GM12872 (cell line): ENCODE data around the gene P3H3.

Source experiments
- TF ChIP-seq, protein P1 (sequence below): IDR thresholded peaks from 3 replicates; pipeline ENCODE4 v1.5.1; 2011; ENCODE audit warnings: low read depth, mild to moderate bottlenecking, low read length, moderate library complexity; ENCODE audit not compliant: insufficient read depth

P3H3 gene

DNA sequence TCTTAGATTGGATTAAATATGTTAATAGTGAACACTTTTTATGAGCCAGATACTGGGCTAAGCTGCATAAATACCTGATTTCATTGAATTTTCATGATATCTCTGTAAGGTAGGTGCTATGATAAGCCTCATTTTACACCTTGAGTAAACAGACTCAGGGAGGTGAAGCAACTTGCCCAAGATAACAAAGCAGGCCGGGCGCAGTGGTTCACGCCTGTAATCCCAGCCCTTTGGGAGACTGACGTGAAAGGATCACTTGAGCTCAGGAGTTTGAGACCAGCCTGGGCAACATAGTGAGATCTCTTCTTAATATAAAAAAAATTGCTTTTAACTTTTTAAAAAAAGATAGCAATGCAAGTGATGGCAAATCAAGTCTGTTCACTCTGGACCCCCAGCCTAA, 13.9 kb downstream of the P3H3 start:
- TF ChIP-seq, protein P1, sequence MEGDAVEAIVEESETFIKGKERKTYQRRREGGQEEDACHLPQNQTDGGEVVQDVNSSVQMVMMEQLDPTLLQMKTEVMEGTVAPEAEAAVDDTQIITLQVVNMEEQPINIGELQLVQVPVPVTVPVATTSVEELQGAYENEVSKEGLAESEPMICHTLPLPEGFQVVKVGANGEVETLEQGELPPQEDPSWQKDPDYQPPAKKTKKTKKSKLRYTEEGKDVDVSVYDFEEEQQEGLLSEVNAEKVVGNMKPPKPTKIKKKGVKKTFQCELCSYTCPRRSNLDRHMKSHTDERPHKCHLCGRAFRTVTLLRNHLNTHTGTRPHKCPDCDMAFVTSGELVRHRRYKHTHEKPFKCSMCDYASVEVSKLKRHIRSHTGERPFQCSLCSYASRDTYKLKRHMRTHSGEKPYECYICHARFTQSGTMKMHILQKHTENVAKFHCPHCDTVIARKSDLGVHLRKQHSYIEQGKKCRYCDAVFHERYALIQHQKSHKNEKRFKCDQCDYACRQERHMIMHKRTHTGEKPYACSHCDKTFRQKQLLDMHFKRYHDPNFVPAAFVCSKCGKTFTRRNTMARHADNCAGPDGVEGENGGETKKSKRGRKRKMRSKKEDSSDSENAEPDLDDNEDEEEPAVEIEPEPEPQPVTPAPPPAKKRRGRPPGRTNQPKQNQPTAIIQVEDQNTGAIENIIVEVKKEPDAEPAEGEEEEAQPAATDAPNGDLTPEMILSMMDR, result no peak

DNA sequence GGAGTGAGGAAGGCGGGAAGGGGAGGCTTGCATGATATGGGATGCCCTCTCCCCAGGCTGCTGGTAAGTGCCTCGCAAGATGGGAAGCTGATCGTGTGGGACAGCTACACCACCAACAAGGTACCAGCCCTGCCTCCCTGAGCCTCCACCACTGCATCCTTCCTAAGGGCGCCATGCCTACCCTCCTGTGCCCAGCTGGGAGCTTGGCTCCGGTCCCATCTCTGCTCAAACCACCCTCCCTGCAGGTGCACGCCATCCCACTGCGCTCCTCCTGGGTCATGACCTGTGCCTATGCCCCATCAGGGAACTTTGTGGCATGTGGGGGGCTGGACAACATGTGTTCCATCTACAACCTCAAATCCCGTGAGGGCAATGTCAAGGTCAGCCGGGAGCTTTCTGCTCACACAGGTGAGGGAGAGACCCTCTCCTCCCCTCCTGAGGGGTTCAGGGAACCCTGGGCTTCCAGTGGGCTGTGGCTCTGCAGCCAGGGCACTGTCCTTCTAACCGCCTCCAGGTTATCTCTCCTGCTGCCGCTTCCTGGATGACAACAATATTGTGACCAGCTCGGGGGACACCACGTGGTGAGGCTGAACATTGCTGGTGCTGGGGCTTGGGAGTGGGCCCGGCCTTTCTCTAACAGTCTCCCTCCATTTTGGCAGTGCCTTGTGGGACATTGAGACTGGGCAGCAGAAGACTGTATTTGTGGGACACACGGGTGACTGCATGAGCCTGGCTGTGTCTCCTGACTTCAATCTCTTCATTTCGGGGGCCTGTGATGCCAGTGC, 15.1 kb downstream of the P3H3 start:
- TF ChIP-seq, protein P1, result peak; percentile 30; the same call in 2 of the 3 replicates

DNA sequence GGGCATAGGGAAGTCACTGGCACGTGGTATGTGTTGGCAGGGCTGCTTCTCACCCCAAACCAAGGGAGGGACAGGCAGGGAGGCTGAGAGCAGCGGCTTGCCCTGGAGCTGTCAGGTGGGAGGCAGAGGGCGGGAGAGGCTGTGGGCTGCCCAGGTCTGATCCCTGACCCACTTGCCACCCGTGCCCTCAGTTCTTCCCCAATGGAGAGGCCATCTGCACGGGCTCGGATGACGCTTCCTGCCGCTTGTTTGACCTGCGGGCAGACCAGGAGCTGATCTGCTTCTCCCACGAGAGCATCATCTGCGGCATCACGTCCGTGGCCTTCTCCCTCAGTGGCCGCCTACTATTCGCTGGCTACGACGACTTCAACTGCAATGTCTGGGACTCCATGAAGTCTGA, 17.2 kb downstream of the P3H3 start:
- TF ChIP-seq, protein P1, result no peak

DNA sequence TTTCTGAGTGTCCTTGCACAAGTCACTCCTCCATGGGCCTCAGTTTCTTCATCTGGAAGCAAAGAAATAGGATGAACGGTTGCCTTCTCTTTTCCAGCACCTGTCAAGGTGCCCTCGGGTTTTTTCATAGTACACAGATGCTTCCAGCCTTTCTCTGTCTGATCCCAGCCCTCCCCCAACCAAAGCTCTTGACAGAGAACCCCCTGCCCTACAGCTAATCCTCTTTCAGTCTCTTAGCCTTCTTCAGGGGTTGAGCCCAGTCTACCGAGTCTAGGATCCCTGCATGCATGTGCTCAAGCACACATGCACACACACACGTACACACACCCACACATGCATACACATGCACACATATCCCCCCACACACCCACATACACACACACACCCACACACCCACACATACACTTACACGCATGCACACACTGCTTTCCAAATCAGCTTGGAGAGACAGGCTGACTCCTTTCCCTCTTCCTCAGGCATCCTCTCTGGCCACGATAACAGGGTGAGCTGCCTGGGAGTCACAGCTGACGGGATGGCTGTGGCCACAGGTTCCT, 18.2 kb downstream of the P3H3 start:
- TF ChIP-seq, protein P1, result no peak

DNA sequence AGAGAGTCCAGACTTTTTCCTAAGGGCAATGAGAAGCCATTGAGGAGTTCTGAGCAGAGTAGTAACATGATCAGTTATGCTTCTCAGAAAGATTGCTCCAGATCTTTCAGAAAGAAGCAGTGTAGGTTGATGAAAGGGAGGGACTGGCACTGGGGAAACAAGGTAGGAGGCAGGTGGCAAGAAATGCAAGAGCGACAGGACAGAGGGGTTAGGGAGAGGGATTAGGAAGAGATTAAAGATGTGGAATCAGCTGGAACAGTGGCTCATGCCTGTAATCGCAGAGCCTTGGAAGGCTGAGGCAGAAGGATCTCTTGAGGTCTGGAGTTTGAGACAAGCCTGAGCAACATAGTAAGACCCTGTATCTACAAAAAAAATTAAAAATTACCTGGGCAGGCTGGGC, 19.5 kb downstream of the P3H3 start:
- TF ChIP-seq, protein P1, result no peak

DNA sequence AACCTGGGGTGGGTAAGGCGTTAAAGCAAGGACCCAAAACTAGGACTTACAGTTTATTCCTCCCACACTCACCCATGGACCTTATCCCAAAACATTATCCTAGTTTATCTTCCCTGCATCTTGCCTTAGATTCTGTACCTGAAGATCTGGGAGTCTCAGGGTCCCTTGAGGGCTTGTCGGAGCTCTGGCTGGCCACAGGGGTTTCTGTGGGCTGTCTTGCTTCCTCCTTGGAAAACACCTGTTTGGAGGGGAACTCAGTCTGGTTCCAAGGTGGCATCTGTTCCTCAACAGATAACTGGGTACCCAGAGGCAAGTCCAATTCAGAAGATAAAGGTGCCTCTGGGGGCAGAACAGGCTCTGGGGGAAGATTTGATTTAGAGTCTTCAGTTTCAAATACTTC, 21.2 kb downstream of the P3H3 start:
- TF ChIP-seq, protein P1, result no peak

DNA sequence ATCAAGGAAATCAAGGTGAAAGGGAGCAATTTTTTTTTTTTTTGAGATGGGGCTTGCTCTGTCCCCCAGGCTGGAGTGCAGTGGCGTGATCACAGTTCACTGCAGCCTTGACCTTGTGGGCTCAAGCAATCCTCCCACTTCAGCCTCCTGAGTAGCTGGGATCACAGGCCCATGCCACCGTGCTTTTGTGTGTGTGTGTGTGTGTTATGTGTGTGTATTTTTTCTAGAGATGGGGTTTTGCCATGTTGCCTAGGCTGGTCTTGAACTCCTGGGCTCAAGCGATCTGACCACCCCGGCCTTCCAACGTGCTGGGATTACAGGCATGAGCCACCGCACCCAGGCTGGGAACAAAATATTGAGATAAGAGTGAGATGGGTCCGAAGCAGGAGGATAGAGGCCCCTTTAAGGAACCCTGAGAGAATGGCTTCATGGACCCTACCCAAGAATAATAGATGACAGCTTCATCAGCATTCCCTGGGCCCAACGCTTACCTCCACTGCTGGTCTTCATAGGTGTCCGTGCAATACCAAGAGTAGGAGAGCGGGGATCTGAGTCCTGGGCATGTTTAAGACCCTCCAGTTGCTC, 21.9 kb downstream of the P3H3 start:
- TF ChIP-seq, protein P1, result no peak
